Parathyroid adenoma (tissue), 2 donors: ENCODE measurements around the gene MPC1.
A peak's percentile ranks its signal among the peaks of the same experiment; 100 is the strongest.

Experiments used
- H2AFZ ChIP-seq: fragments of 300-600 bp; sonication (generic); one replicate; pipeline ENCODE4 v1.7.0; 2017; ENCODE audit warnings: antibody characterized with exemption, mild to moderate bottlenecking
- H3K27ac ChIP-seq: fragments of 300-600 bp; sonication (generic); one replicate; pipeline ENCODE4 v1.7.0; 2017
- H3K27me3 ChIP-seq: fragments of 300-600 bp; sonication (generic); one replicate; pipeline ENCODE4 v1.7.0; 2017; ENCODE audit warnings: low read length; ENCODE audit not compliant: control insufficient read depth, insufficient read depth
- H3K36me3 ChIP-seq: fragments of 300-600 bp; sonication (generic); one replicate; pipeline ENCODE4 v1.7.0; 2017; ENCODE audit warnings: low read length; ENCODE audit not compliant: control insufficient read depth, insufficient read depth
- H3K4me1 ChIP-seq: fragments of 300-600 bp; sonication (generic); one replicate; pipeline ENCODE4 v1.7.0; 2017; ENCODE audit warnings: control low read depth
- H3K4me2 ChIP-seq: fragments of 300-600 bp; sonication (generic); one replicate; pipeline ENCODE4 v1.7.0; 2017; ENCODE audit warnings: low read length
- H3K4me3 ChIP-seq: fragments of 300-600 bp; sonication (generic); one replicate; pipeline ENCODE4 v1.7.0; 2017; ENCODE audit warnings: low read depth, low read length
- H3K79me2 ChIP-seq: fragments of 300-600 bp; sonication (generic); one replicate; pipeline ENCODE4 v1.7.0; 2017; ENCODE audit warnings: control low read depth
- H3K9ac ChIP-seq: fragments of 300-600 bp; sonication (generic); one replicate; pipeline ENCODE4 v1.7.0; 2017; ENCODE audit warnings: mild to moderate bottlenecking
- H3K9me3 ChIP-seq: fragments of 300-600 bp; sonication (generic); one replicate; pipeline ENCODE4 v1.7.0; 2017; ENCODE audit warnings: low read length; ENCODE audit not compliant: control insufficient read depth
- TF ChIP-seq, protein P1 (sequence below): fragments of 300-600 bp; sonication (generic); IDR thresholded peaks from one replicate; pipeline ENCODE4 v1.7.0; 2017; ENCODE audit warnings: antibody characterized with exemption, mild to moderate bottlenecking
- donor health status: primary hyperparathyroidism.

The MPC1 gene

DNA sequence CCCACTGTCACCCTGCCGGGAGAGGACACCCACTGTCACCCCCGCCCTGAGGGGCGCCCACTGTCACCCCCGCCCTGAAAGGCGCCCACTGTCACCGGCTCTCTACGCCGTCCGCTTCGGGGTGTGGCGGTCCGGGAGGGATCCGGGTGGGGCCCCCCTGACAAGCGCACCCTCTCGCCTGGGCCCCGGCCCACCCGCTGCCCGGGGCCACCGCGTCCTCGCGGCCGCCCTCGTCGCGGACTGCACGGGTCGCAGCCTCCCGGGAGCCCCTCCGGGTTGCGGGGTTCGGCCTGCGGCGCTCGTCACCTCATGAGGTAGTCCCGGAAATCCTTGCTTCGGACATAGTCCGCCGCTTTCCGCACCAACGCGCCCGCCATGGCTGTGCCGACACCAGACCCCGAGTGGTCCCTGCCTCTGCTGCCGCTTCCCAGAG, 224 bp downstream of the MPC1 start:
- no peaks in the 10 kb centered on the region for H3K36me3 ChIP-seq
- H2AFZ ChIP-seq: peak overlapping the region; percentile 98
- TF ChIP-seq, protein P1, sequence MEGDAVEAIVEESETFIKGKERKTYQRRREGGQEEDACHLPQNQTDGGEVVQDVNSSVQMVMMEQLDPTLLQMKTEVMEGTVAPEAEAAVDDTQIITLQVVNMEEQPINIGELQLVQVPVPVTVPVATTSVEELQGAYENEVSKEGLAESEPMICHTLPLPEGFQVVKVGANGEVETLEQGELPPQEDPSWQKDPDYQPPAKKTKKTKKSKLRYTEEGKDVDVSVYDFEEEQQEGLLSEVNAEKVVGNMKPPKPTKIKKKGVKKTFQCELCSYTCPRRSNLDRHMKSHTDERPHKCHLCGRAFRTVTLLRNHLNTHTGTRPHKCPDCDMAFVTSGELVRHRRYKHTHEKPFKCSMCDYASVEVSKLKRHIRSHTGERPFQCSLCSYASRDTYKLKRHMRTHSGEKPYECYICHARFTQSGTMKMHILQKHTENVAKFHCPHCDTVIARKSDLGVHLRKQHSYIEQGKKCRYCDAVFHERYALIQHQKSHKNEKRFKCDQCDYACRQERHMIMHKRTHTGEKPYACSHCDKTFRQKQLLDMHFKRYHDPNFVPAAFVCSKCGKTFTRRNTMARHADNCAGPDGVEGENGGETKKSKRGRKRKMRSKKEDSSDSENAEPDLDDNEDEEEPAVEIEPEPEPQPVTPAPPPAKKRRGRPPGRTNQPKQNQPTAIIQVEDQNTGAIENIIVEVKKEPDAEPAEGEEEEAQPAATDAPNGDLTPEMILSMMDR: no peak
- H3K4me2 ChIP-seq: peak overlapping the region; percentile 93
- H3K9me3 ChIP-seq: no peaks in the 10 kb centered on the region
- H3K4me1 ChIP-seq: peaks cover 4% of the 10 kb centered on the region
- H3K9ac ChIP-seq: peak overlapping the region; percentile 93
- H3K79me2 ChIP-seq: peaks cover 2% of the 10 kb centered on the region
- H3K27ac ChIP-seq: peak overlapping the region; percentile 99
- H3K4me3 ChIP-seq: peak overlapping the region; percentile 78
- H3K27me3 ChIP-seq: no peaks in the 10 kb centered on the region

DNA sequence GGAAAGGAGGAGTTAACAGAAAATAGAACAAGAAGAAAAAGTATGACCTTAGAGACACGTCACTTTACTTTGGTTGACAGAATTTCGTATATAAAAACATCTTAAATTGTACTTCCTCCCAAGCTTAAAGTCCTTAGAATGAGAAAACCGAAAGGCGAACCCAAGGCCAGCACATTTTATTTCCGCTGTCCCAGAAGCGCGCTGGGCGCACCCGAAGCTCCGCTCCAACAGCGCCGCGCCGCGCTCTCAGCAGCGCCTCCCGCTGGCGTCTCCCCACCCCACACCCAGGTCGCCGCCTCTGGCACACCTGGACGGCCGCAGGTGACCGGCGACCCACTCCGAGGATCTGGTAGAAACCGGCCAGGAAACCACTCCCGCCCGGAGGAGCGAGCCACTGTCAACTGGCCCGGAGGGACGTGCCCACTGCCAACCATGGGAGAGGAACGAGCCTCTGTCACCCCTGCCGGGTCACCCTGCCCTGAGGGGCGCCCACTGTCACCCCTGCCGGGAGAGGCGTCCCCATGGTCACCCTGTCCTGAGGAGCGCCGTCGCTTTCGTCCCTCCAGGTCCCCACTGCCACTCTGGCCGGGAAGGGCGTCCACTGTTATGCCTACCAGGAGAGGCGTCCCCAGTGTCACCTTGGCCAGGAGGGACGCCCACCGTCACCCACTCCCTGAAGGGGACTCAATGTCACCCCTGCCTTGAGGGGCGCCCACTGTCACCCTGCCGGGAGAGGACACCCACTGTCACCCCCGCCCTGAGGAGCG, 824 bp downstream of the MPC1 start:
- H3K27ac ChIP-seq: peak overlapping the region; percentile 99
- H2AFZ ChIP-seq: peak overlapping the region; percentile 98
- peak overlapping the region; percentile 78 for H3K4me3 ChIP-seq
- no peaks in the 10 kb centered on the region for H3K36me3 ChIP-seq
- H3K27me3 ChIP-seq: no peaks in the 10 kb centered on the region
- H3K9me3 ChIP-seq: no peaks in the 10 kb centered on the region
- H3K79me2 ChIP-seq: peaks cover 2% of the 10 kb centered on the region
- H3K4me1 ChIP-seq: peaks cover 4% of the 10 kb centered on the region
- H3K9ac ChIP-seq: peak overlapping the region; percentile 93
- TF ChIP-seq, protein P1: peak; percentile 86
- peak overlapping the region; percentile 93 for H3K4me2 ChIP-seq

DNA sequence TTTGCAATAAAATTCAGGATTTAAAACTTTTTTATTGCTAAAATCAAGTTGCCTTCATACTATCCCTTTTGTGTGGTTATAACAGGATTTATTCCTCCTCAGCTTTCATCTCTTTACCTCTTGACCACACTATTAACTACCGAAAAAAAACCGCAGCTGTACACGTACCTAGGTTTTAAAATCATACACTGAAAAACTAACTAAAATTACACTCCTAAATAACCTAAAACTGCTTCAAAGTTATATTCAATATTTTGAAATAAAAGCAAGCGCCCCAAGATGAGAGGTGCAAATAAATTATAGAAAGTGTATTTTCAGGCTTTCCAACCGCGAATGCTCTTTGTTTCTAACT, 1.4 kb downstream of the MPC1 start:
- Histone ChIP-seq H3K9ac (no peak overlapping the region), H3K9me3 (no peaks in the 10 kb centered on the region), H3K4me2 (peak overlapping the region; percentile 93), H3K79me2 (peaks cover 4% of the 10 kb centered on the region), H2AFZ (peak overlapping the region; percentile 98), H3K27ac (peak overlapping the region; percentile 99), H3K27me3 (no peaks in the 10 kb centered on the region), H3K4me1 (peaks cover 4% of the 10 kb centered on the region), H3K36me3 (no peaks in the 10 kb centered on the region), H3K4me3 (peak overlapping the region; percentile 78)
- TF ChIP-seq, protein P1: no peak

DNA sequence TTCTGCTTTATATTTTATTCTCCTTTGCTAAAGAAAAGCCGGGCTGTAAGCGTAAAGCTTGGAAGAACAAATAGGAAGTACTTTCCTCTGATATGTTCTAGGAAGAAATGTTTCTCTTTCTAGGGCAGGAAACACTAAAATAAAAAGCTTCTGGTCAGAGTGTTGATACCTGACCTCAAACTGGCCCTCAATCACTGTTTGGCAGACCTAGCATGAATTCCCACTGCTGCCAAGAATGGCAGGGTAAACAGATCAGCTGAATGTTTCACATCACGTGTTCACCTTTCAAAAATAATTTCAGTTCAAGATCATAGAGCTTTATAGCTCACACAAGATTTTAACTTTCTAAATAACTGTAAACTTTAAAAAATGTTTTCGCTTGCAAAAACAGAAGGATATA, 2.9 kb downstream of the MPC1 start:
- H3K9me3 ChIP-seq: no peaks in the 10 kb centered on the region
- H3K27ac ChIP-seq: no peak overlapping the region

More for the DNA sequence above, 2.9 kb downstream of the MPC1 start:
- Histone ChIP-seq H3K9ac (no peak overlapping the region), H3K79me2 (peaks cover 4% of the 10 kb centered on the region), H3K4me2 (no peak overlapping the region), H3K27me3 (no peaks in the 10 kb centered on the region), H3K4me1 (peaks cover 4% of the 10 kb centered on the region), H3K4me3 (no peak overlapping the region), H3K36me3 (no peaks in the 10 kb centered on the region), H2AFZ (no peak overlapping the region)
- TF ChIP-seq, protein P1: no peak
